Duodenal mucosa (tissue), 2 donors: ENCODE data around the gene SERGEF.

Experiments used
- H3K27ac ChIP-seq: one replicate; pipeline ENCODE4 v1.7.0; 2013; ENCODE audit warnings: low read depth, low read length
- H3K27me3 ChIP-seq, 2 donors: one replicate each; pipeline ENCODE4 v1.7.0; 2013; ENCODE audit warnings: low read length in 2 of 2, control low read depth in 1 of 2; ENCODE audit not compliant: insufficient read depth in 2 of 2, control insufficient read depth in 1 of 2
- H3K36me3 ChIP-seq, 2 donors: one replicate each; pipeline ENCODE4 v1.7.0; 2013; ENCODE audit warnings: low read length in 2 of 2, control low read depth in 1 of 2; ENCODE audit not compliant: insufficient read depth in 2 of 2, control insufficient read depth in 1 of 2
- H3K4me1 ChIP-seq, 2 donors: one replicate each; pipeline ENCODE4 v1.7.0; 2013; ENCODE audit warnings: low read length in 2 of 2, control low read depth in 1 of 2; ENCODE audit not compliant: insufficient read depth in 2 of 2, control insufficient read depth in 1 of 2
- H3K4me3 ChIP-seq, 2 donors: one replicate each; pipeline ENCODE4 v1.7.0; 2013; ENCODE audit warnings: low read length in 2 of 2, low read depth in 1 of 2
- H3K9ac ChIP-seq, 2 donors: one replicate each; pipeline ENCODE4 v1.7.0; 2013; ENCODE audit warnings: low read length in 2 of 2, low read depth in 1 of 2
- H3K9me3 ChIP-seq, 2 donors: one replicate each; pipeline ENCODE4 v1.7.0; 2013; ENCODE audit warnings: low read length in 2 of 2, control low read depth in 1 of 2; ENCODE audit not compliant: control insufficient read depth in 1 of 2

SERGEF gene

GRCh38 chr11:18019650-18020049 is 6.8 kb upstream of the SERGEF start:
- Histone ChIP-seq H3K9ac (no peak overlapping the region), H3K27ac (no peak overlapping the region), H3K4me1 (no peaks in the 10 kb centered on the region), H3K4me3 (no peak overlapping the region), H3K36me3 (no peaks in the 10 kb centered on the region), H3K27me3 (peaks cover 0 to 4% of the 10 kb centered on the region in 2 donors), H3K9me3 (no peaks in the 10 kb centered on the region)

- Histone ChIP-seq H3K4me1 (peaks cover 5 to 13% of the 10 kb centered on the region in 2 donors), H3K27me3 (peaks cover 0 to 6% of the 10 kb centered on the region in 2 donors), H3K9ac (no peak overlapping the region), H3K4me3 (no peak overlapping the region), H3K9me3 (no peaks in the 10 kb centered on the region), H3K27ac (no peak overlapping the region), H3K36me3 (no peaks in the 10 kb centered on the region)
These were observed 3.9 kb upstream of the SERGEF start for GRCh38 chr11:18016789-18017188.

GRCh38 chr11:18014876-18015275 is 2.0 kb upstream of the SERGEF start:
- Histone ChIP-seq H3K36me3 (no peaks in the 10 kb centered on the region), H3K4me3 (no peak overlapping the region), H3K27me3 (peaks cover 0 to 6% of the 10 kb centered on the region in 2 donors), H3K9ac (no peak overlapping the region), H3K4me1 (peaks cover 5 to 13% of the 10 kb centered on the region in 2 donors), H3K9me3 (no peaks in the 10 kb centered on the region), H3K27ac (no peak overlapping the region)

GRCh38 chr11:18013790-18014507 is 1.1 kb upstream of the SERGEF start:
- Histone ChIP-seq H3K9me3 (no peaks in the 10 kb centered on the region), H3K9ac (peak overlapping the region; percentile 80 to 85), H3K4me1 (peaks cover 5 to 13% of the 10 kb centered on the region in 2 donors), H3K27me3 (peaks cover 0 to 6% of the 10 kb centered on the region in 2 donors), H3K36me3 (no peaks in the 10 kb centered on the region), H3K4me3 (peak overlapping the region; percentile 90 to 94), H3K27ac (no peak overlapping the region)

- Histone ChIP-seq H3K9ac (peak overlapping the region; percentile 49 to 83), H3K27ac (peak overlapping the region; percentile 46), H3K4me3 (peak overlapping the region; percentile 86 to 94), H3K36me3 (no peaks in the 10 kb centered on the region), H3K4me1 (peaks cover 5 to 13% of the 10 kb centered on the region in 2 donors), H3K27me3 (peaks cover 0 to 6% of the 10 kb centered on the region in 2 donors), H3K9me3 (no peaks in the 10 kb centered on the region)
These were observed 533 bp downstream of the SERGEF start for GRCh38 chr11:18012122-18012905.

GRCh38 chr11:18011633-18012032 is 1.2 kb downstream of the SERGEF start:
- Histone ChIP-seq H3K27ac (no peak overlapping the region), H3K9me3 (no peaks in the 10 kb centered on the region), H3K4me1 (peaks cover 5 to 13% of the 10 kb centered on the region in 2 donors), H3K9ac (peak overlapping the region in 1 of 2 donors; percentile 83), H3K36me3 (peaks cover 0 to 2% of the 10 kb centered on the region in 2 donors), H3K27me3 (peaks cover 0 to 6% of the 10 kb centered on the region in 2 donors), H3K4me3 (peak overlapping the region in 1 of 2 donors; percentile 94)

- H3K4me1 ChIP-seq = peaks cover 5 to 13% of the 10 kb centered on the region in 2 donors
- peaks cover 0 to 6% of the 10 kb centered on the region in 2 donors for H3K36me3 ChIP-seq
- no peak overlapping the region for H3K4me3 ChIP-seq
- H3K27ac ChIP-seq = no peak overlapping the region
- peaks cover 0 to 6% of the 10 kb centered on the region in 2 donors for H3K27me3 ChIP-seq
- no peak overlapping the region for H3K9ac ChIP-seq
- H3K9me3 ChIP-seq = no peaks in the 10 kb centered on the region
These were observed 1.8 kb downstream of the SERGEF start for GRCh38 chr11:18010977-18011586.

GRCh38 chr11:18010121-18010670 is 2.7 kb downstream of the SERGEF start:
- Histone ChIP-seq H3K9ac (no peak overlapping the region), H3K27me3 (peaks cover 0 to 6% of the 10 kb centered on the region in 2 donors), H3K27ac (no peak overlapping the region), H3K36me3 (peaks cover 0 to 14% of the 10 kb centered on the region in 2 donors), H3K9me3 (no peaks in the 10 kb centered on the region), H3K4me3 (no peak overlapping the region), H3K4me1 (peaks cover 5 to 13% of the 10 kb centered on the region in 2 donors)

- peaks cover 3 to 36% of the 10 kb centered on the region in 2 donors for H3K36me3 ChIP-seq
- no peak overlapping the region for H3K27ac ChIP-seq
- no peaks in the 10 kb centered on the region for H3K4me1 ChIP-seq
These were observed 7.3 kb downstream of the SERGEF start for GRCh38 chr11:18005376-18006129.

More at GRCh38 chr11:18005376-18006129, 7.3 kb downstream of the SERGEF start:
- Histone ChIP-seq H3K9me3 (no peaks in the 10 kb centered on the region), H3K27me3 (no peaks in the 10 kb centered on the region), H3K4me3 (no peak overlapping the region), H3K9ac (no peak overlapping the region)
